Activated T-helper 9 cell treated with anti-CD3 and anti-CD28 coated beads, Interleukin-2, amount 50 U/mL, for 16 hours (primary cell): ENCODE results near the gene ZNF799.
"Not testable (repeated sequence)": the region's sequence is repeated elsewhere in the genome, so short reads cannot be mapped to it uniquely, and the experiment has no call there.

ENCODE experiments used
- DNase-seq: peaks from one replicate; pipeline ENCODE4 v3.0.0-alpha.2; 2020; ENCODE audit warnings: low read depth

The ZNF799 gene

GRCh38 chr19:12400633-12401502 lies at the start of gene ZNF799:
Gene ZNF799 (minus strand): TSS chr19:12401271. CDS start chr19:12401070, 201 bp downstream.
- peak; percentile 71 for DNase-seq

DNA sequence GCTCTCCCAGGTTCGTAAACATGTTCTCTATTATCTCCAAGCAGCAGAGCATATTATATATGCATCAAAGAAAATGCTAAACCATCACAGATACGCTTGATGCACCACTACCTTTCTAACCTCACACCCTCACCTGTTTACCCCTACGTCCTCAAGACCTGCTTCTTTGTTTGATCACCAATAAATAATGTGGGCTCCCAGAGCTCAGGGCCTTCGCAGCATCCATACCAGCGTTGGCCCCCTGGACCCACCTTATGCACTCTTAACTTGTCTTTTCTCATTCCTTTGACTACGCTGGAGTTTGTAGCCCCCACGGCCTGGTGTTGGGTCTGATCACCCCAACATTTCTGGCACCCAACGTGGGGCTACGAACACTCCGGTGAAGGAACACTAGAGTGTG lies 49.8 kb upstream of the ZNF799 start:
- no peak for DNase-seq

- DNase-seq = no peak
Observed at GRCh38 chr19:12448808-12449207, 47.7 kb upstream of the ZNF799 start.

- DNase-seq = peak; percentile 97
Observed at GRCh38 chr19:12440541-12441316, 39.7 kb upstream of the ZNF799 start, which contains the start of gene ZNF443. Gene ZNF443 (minus strand): TSS chr19:12441021. CDS start chr19:12440914, 107 bp downstream.

- DNase-seq = peak; percentile 34
Observed at GRCh38 chr19:12439686-12440540, 38.8 kb upstream of the ZNF799 start.

- not testable (repeated sequence) for DNase-seq
Observed at GRCh38 chr19:12430726-12431299, 29.7 kb upstream of the ZNF799 start.

DNA sequence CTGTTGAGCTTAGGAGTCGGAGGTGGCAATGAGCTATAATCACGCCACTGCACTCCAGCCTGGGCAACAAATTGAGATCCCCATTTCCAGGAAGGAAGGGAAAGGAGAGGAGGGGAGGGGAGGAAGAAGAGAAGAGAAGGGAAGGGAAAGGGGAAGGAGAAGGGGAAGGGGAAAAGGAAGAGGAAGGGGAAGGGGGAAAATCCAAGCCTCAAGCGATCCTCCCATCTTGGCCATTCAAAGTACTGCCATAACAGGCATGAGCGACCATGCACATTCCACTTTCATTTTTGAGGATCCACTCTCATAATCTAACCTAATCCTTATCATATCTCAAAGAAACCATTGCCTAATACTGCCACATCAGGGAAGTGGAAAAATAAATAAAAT lies 24.8 kb upstream of the ZNF799 start:
- DNase-seq = no peak

DNA sequence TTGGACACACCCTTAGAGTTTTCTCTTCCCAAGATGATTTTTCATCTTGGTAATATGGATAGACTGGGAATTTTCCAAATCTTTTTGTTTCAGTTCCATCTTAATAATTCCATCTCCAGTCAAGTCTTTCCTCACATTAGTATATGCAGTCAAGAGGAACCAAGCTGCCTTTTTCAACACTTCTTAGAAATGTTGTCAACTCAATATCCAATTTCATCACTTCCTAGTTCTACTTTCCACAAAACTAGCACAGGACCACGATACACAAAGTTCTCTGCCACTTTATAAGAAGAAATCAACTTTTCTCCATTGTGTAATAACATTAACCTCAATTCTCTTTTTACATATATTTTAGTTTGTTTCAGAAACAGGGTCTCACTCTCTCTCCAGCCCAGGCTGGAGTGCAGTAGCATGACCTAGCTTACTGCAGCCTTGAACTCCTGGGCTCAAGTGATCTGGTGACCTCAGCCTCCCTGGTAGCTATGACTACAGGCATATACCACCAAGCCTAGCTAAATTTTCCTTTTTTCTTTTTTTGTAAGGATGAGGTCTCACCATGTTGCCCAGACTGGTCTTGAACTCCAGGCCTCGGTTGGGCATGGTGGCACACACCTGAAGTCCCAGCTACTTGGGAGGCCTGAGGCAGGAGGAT lies 24.3 kb upstream of the ZNF799 start:
- no peak for DNase-seq

DNA sequence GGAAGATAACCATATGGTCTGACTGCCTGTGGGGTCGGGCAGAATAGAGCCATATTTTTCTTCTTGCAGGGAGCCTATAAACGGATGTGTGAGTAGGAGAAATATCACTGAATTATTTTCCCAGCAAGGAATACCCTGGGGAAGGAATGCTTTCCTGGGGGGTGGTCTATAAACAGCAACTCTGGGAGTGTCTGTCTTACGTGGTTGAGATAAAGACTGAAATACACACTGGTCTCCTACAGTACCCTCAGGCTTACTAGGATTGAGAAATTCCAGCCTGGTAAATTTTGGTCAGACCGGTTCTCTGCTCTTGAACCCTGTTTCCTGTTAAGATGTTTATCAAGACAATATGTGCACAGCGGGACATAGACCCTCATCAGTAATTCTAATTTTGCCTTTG lies 16.2 kb upstream of the ZNF799 start:
- DNase-seq = not testable (repeated sequence)

GRCh38 chr19:12411893-12412292 lies 10.8 kb upstream of the ZNF799 start:
- no peak for DNase-seq

DNA sequence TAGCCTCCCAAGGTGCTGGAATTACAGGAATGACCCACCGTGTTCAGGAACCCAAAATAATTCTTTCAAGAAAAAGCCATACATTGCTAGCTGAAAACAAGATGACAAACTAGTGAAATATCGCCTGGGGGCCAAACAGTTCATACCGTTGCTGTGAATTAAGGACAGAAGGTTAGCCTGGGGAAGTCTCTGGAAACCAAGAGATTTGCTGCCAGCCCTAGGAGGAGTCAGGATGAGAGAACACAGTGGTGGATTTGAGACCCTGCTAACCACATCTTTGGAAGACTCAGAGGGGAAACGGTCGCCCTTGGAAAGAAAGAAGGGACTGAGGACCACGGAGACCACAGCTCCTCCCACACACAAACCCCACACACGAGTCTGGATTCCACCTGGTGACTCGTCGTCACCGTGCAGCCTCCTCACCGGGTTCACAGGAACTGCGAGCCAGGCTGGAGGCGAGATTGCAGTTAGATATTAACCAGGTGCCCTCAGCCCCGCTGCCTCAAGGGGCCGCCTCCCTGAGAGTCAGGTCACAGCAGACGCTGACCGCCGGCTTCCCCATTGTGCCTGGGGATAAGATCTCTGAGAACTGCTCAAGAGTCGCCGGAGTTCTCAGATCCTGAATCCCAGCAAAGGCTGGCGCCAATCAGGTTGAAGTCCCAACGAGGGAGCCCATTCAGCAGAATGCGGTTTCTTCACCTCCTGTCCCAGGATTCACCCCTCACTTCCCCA lies 1.0 kb downstream of the ZNF799 start:
- DNase-seq = peak; percentile 17

GRCh38 chr19:12391148-12391547 lies 9.9 kb downstream of the ZNF799 start:
- not testable (repeated sequence) for DNase-seq

GRCh38 chr19:12386365-12386764 lies 14.7 kb downstream of the ZNF799 start:
- not testable (repeated sequence) for DNase-seq

- DNase-seq = no peak
Observed at GRCh38 chr19:12380444-12380737, 20.7 kb downstream of the ZNF799 start.

DNA sequence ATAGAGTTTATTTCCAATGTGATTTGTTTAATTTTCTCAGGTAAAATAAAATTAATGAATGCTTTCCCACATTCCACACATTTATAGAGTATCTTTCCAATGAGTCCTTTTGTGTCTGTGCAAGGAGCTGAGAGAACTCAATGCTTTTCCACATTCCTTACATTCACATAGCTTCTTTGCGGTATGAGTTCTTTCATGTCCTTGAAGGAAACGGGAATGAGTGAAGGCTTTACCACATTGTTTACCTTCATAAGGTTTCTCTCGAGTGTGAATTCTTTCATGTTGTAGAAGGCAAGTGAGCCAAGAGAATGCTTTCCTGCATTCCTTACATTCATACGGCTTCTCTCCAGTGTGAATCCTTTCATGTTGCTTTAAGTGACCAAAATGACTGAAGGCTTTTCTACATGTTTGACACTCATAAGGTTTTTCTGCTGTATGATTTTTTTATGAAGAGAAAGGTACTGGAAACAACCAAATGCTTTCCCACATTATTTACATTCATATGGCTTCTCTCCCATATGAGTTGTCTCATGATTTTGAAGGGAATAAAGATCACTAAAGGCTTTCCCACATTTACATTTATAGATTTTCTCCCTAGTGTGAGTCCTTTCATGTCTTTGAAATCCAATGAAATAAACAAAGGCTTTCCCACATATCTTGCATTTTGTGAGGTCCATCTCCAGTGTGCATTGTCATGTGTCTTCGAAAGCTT lies 21.2 kb downstream of the ZNF799 start:
- no peak for DNase-seq

DNA sequence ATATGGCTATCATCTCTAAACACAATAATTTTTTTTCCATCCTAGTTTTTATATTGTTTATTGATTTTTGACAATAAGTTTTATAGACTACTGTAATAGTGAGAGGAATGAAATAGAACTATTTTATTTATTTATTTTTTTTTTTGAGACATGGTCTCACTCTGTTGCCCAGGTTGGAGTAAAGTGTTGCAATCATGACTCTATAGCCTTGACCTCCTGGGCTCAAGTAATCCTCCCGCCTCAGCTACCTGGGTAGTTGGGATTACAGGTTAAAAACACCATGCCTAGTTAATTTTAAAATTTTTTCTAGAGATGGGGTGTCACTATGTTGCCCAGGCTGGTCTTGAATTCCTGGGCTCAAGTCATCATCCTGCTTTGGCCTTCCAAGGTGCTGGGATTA lies 27.0 kb downstream of the ZNF799 start:
- DNase-seq = no peak

DNA sequence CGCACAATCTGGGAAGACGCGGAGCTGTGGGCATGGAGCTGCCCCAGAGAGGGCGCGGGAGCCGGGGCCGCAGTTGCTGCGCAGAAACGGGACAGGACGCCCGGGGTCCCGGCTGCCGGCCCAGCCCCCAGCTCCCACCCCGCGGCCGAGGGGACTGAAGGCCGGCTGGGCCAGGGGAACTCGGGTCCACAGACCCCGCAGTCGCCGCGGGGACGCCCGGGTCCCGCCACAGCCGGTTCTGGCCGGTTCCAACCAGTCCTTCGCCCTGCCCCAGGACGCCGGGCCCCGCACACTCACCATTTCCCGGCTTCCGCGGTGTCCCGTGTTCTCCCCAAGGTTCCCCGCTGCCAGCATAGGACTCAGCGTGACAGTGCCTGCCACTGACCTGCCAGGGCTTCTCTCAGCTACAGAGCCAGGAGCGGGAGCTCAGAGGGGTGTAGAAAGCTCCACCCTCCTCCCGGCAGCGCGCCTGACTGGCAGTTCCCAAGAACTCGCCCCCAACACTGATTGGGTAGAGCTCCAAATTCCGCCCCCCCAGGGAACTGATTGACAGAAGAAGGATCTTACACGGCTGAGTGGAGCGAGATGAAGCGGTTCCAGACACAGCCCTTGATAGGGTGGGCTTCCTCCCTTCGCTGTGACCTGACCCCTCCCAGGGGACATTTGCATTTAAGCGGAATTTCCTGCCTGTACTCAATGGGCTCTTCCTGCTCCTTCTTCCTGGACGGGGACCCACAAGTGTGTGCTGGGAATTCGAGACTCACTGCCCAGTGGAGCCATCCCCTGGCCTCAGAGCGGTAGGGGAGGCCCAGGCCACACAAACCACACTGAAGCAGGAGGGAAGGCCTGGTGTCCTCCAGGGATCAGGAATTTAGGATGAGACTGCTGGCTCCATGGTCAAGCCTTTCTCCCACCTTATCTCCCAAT lies 35.6 kb downstream of the ZNF799 start, which contains the start of gene ZNF442:
ZNF442 (minus strand) TSS at position 448 of the 927 bp plus-strand sequence. CDS start 2,052 bp downstream, outside the sequence.
- DNase-seq = peak; percentile 67

DNA sequence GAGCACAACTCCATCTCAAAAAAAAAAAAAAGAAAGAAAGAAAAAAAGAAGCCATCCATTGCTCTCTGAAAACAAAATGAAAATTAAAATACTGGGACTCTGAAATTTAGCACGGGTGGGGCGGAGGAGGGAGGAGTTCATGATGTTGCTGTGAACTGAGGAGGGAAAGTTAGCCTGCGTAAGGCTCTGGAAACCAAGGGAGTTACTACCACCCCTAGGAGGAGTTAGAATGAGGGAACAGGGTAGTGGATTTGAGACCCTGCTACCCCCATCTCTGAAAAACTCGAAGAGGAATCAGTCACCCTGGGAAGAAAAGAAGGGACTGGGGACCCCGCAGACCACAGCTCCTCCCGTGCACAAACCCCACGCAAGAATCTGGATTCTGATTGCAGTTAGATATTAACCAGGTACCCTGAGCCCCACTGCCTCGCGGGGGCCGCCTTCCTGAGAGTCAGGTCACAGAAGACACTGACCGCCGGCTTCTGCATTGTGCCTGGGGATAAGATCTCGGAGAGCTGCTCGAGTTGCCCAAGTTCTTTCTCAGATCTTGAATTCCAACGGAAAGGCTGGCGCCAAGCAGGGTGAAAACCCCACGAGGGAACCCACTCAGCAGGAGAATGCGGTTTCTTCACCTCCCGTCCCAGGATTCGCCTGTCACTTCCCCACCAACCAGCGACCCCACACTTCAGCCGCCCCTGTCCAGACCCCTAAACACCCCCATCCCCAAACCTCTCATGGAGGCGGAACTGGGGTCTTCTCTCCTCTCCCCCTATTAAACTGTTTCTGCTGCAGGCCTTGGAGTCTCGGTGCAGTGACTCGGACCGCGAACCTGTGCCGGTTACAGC lies 36.5 kb downstream of the ZNF799 start:
- DNase-seq = no peak
